Measurements from ENCODE around the gene CDK3.
"Not testable (repeated sequence)": the region's sequence is repeated elsewhere in the genome, so short reads cannot be mapped to it uniquely, and the experiment has no call there.

- not testable (repeated sequence) for TF ChIP-seq EP300, CTCF, POLR2A, POLR2AphosphoS5 (IDR thresholded peaks at IDR 0.05)
Measured at GRCh38 chr17:75975187-75975586, 25.5 kb upstream of the CDK3 start.
